GM13976 (cell line): Measurements from ENCODE around the gene RDM1.

Experiments used
- DNase-seq: peaks from one replicate; pipeline ENCODE4 v3.0.0; 2012; ENCODE audit warnings: low spot score
- in situ Hi-C: fragments of 300-500 bp; cut with MboI; formaldehyde crosslinking; loops from one replicate; pipeline ENCODE4 v1.12.0; 2022; ENCODE audit warnings: low sequenced_read_pairs, mixed read lengths, inconsistent platforms; ENCODE audit not compliant: unreplicated experiment
- TF ChIP-seq, protein P1 (sequence below): IDR thresholded peaks from 2 replicates; pipeline ENCODE4 v1.5.1; 2012; ENCODE audit warnings: borderline replicate concordance, mild to moderate bottlenecking; ENCODE audit not compliant: insufficient read depth; ENCODE audit errors: extremely low read depth, missing control alignments, control extremely low read depth

RDM1 gene

GRCh38 chr17:35913609-35914008 lies 17.0 kb downstream of the RDM1 start:
- TF ChIP-seq, protein P1, sequence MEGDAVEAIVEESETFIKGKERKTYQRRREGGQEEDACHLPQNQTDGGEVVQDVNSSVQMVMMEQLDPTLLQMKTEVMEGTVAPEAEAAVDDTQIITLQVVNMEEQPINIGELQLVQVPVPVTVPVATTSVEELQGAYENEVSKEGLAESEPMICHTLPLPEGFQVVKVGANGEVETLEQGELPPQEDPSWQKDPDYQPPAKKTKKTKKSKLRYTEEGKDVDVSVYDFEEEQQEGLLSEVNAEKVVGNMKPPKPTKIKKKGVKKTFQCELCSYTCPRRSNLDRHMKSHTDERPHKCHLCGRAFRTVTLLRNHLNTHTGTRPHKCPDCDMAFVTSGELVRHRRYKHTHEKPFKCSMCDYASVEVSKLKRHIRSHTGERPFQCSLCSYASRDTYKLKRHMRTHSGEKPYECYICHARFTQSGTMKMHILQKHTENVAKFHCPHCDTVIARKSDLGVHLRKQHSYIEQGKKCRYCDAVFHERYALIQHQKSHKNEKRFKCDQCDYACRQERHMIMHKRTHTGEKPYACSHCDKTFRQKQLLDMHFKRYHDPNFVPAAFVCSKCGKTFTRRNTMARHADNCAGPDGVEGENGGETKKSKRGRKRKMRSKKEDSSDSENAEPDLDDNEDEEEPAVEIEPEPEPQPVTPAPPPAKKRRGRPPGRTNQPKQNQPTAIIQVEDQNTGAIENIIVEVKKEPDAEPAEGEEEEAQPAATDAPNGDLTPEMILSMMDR = no peak
- no peak for DNase-seq
- in situ Hi-C loops = no loop called here

DNA sequence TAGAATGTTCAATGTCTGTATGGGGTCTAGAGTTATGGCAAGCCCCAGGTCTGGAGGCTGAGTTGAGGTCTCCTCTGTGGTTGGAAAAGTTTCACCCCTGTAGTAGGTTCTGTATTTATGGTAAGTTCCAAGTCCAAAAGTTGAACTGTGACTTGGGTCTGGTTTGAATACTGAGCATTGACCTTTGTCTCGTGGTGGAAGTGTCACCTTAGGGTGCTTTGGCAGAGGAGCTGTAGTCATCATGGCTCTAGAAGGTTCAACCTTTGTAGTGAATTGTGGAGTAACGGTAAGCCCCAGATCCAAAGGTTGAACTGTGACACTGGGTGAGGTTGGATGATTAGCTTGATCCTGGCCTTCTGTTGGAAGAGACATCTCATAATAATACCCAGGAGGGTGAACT lies 17.6 kb downstream of the RDM1 start:
- no peak for DNase-seq
- in situ Hi-C loops = no loop called here
- TF ChIP-seq, protein P1 = no peak

DNA sequence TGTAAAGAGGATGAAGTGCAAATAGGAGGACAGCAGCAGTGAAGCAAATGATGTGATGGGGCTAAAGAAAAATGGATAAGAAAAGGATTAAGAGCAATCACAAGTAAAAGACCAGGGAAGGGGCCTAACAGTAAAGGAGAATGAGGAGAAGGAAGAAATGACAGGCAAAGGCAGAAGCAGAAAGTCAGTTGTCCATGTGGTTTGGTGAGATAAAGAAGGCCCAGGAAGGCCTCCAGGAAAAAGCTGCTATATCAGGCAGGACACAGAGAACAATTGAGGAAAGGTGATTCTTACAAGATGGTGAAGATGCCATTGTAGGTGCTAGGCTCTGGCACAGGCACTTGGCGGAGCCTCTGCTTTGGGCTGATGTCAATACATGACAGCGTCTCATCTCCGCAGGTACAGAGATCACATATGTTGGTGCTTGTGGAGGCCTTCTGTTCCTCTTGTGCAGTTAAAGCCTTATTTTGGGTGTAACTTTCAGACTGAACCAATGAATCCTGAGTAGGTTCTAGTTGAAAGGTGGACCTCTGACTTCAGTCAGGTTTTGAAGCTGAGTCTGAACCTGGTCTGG lies 18.1 kb downstream of the RDM1 start:
- TF ChIP-seq, protein P1 = no peak
- in situ Hi-C loops = no loop called here
- no peak for DNase-seq

DNA sequence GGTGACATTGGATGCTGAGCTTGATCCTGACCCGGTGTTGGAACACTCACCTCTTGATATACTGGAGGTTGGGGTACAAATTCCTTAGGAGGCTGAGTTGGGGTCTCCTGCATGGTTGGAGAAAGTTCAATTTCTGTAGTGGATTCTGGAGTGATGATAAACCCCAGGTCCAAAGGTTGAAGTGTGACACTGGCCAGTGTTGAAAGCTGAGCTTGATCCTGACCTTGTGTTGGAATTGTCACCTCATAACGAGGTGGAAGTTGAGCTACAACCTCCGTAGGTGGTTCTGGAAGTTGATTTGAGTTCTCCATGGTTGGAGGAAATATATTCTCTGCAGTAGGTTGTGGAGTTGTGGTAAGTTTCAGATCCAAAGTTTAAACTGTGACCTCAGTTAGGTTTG lies 21.2 kb downstream of the RDM1 start:
- TF ChIP-seq, protein P1 = no peak
- in situ Hi-C loops = no loop called here
- no peak for DNase-seq

- in situ Hi-C loops = no loop called here
- no peak for DNase-seq
These were observed 22.9 kb downstream of the RDM1 start for GRCh38 chr17:35907691-35908090.

GRCh38 chr17:35906926-35907637 lies 23.5 kb downstream of the RDM1 start:
- in situ Hi-C loops = no loop called here
- DNase-seq = no peak
- TF ChIP-seq, protein P1 = no peak

More at GRCh38 chr17:35907691-35908090, 22.9 kb downstream of the RDM1 start:
- TF ChIP-seq, protein P1 = no peak
